Left colon (tissue), 2 donors: ENCODE measurements around the gene SNF8. TPM values are rescaled to one million over a fixed set of nuclear protein-coding genes. Genes with fewer than 3 reads are reported as not detected.
A peak's percentile ranks its signal among the peaks of the same experiment; 100 is the strongest.

Experiments
- ATAC-seq: fragments of 200-7000 bp; cut with Tn5 transposase; one replicate; pipeline ENCODE4 v1.9.1; 2020; ENCODE audit warnings: mild to moderate bottlenecking, moderate library complexity
- DNase-seq, 2 donors: peaks; one replicate each; pipeline ENCODE4 v3.0.0-alpha.2; 2020
- intact Hi-C, 2 donors: fragments of 100-400 bp; cut with DNase I in 1 of 2; cut with micrococcal nuclease in 1 of 2; formaldehyde crosslinking; loops; one replicate each; pipeline versions ENCODE4 v1.11.2 to v1.14.0; 2022; cut with DNase I, micrococcal nuclease
- total RNA-seq, 2 donors: library from RNA; stranded (reverse); fragmentation: NEBNext Ultra II Directional; extraction: Animal tissue kit (Norgen Biotek cat#: 25700); gene quantifications; one replicate each; pipeline ENCODE4 v1.2.1, GENCODE V29; 2021
- donor health status: DM: no; HTN: no; CAD: no.
- donor health status: DM: yes; HTN: yes; CAD: no.

The SNF8 gene
- total RNA-seq, 2 donors from 2014 or later = 101 to 123 TPM

DNA sequence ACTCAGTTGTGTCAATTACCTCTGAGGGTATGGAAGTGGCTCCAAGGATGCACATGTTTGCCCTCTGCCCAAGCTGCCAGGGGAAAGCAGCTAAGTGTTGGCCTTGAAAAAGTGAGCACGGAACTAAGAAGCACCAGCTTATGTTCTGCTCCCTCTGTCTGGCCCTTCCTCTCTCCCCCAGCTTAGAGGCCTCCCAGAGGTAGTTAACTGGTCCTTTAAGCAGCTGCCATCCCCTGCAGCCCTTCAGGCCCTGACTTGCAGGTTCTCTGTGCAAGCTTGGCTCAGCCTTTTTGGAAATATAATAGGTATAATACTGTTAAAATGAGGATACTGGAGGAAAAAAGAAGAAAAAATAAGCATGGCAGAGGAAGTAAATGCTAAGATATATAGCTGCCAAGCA is 43.4 kb downstream of the SNF8 start:
- intact Hi-C loops = no loop called here
- DNase-seq = no peak
- no peak for ATAC-seq

GRCh38 chr17:48894886-48895285 is 49.8 kb downstream of the SNF8 start:
- intact Hi-C loops = loop anchor here in 1 of 2 donors (10.0 kb wide), 1 partner anchor 140 kb away; no protein-coding TSS in a partner anchor
- DNase-seq = peak in 1 of 2 donors; percentile 29
- peak; percentile 21 for ATAC-seq

- DNase-seq = no peak
- intact Hi-C loops = loop anchor here in 1 of 2 donors (10.0 kb wide), 1 partner anchor 141 kb away; no protein-coding TSS in a partner anchor
- ATAC-seq = no peak
Observed at GRCh38 chr17:48893646-48894508, 50.8 kb downstream of the SNF8 start.

DNA sequence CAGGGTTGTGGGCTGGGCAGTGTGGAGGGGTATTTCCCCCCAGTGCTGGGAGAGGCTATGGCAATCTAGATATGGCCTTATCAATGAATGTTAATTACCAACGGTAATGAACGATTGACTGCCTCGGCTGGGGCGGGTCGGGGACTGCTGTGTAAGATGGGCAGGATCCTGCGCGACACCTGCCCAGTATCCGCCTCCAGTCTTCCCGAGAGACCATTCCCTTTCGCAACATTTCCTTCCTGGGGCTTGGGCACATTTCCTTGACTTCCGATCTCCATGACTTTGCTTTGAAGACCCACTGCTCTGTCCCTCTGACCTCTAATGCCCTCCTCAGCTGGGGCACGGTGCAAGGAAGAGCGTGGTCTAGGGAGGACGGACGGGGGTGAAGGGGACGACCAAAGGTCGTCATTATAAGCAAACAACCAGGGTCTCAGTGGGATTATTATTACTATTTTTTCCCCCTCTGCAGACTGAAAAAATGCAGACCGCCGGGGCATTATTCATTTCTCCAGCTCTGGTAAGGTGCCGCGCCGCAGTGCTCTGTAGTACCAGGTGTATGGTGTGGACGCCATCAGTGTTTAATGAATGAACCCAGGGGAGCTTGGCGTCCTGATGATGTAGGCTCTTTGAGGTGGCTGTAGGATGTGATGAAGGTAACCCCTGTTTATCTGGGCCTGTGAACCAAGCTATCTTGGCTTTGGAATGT is 51.5 kb downstream of the SNF8 start:
- ATAC-seq (peak; percentile 23), DNase-seq (no peak)
- intact Hi-C loops = loop anchor here in 1 of 2 donors (10.0 kb wide), 1 partner anchor 142 kb away; no protein-coding TSS in a partner anchor

- intact Hi-C loops = loop anchor here in 1 of 2 donors (10.0 kb wide), 1 partner anchor 145 kb away; no protein-coding TSS in a partner anchor
- DNase-seq = no peak
- ATAC-seq = no peak
Observed at GRCh38 chr17:48890086-48890485, 54.6 kb downstream of the SNF8 start.

DNA sequence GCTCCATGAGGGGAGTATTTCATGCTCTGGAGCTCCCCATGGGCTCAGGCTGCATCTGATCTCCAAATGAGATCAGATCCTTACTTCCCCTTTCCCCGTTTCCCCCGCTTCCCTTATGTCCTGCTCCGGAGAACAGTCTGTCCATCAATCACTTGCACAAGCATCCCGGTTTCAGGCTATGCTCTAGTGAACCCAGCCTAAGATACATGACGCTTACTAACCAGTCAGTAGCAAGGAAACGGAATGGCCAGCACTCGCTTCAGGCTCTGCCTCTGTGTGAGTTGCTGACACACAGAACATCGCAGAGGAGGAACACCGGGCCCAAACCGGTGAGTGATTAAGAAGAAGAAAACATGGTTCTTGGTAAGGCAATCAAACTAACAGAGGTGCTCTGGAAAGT is 61.5 kb downstream of the SNF8 start:
- no peak for DNase-seq
- intact Hi-C loops = no loop called here
- ATAC-seq = no peak

- DNase-seq (no peak), ATAC-seq (no peak)
- intact Hi-C loops = no loop called here
Observed at GRCh38 chr17:48882272-48882671, 62.4 kb downstream of the SNF8 start.

Other genes starting within 250 kb of the SNF8 start
- 100 to 1,000 TPM; 200 to 261 TPM for gene PRAC1, start 222.3 kb downstream of the SNF8 start, total RNA-seq
- 10 to 100 TPM; 10.1 to 11.7 TPM for gene PRAC2, start 221.7 kb downstream of the SNF8 start, total RNA-seq
- 10 to 100 TPM; 39.4 to 88.0 TPM for gene HOXB13, start 216.1 kb downstream of the SNF8 start, total RNA-seq
- gene TTLL6, start 127.6 kb downstream of the SNF8 start, total RNA-seq = 10 to 100 TPM in 1 of 2 donors, 1 to 10 TPM in 1; 4.9 to 14.3 TPM
- gene CALCOCO2, start 113.8 kb downstream of the SNF8 start, total RNA-seq = 100 to 1,000 TPM; 208 to 215 TPM
- gene ATP5MC1, start 52.1 kb downstream of the SNF8 start, total RNA-seq = 100 to 1,000 TPM; 180 to 246 TPM
- gene UBE2Z, start 36.4 kb downstream of the SNF8 start, total RNA-seq = 10 to 100 TPM; 65.7 to 65.8 TPM
- gene GIP, start 23.8 kb upstream of the SNF8 start, total RNA-seq = not detected
- under 1 TPM in 1 of 2 donors, not detected in 1; 0.40 TPM for gene IGF2BP1, start 52.5 kb upstream of the SNF8 start, total RNA-seq
- 10 to 100 TPM; 45.0 to 99.9 TPM for gene B4GALNT2, start 187.9 kb upstream of the SNF8 start, total RNA-seq